Activated CD4-positive, alpha-beta memory T cell treated with anti-CD3 and anti-CD28 coated beads, Interleukin-2, amount 10 ng/mL, durations not matched to agents 7 days and 5 days (primary cell): ENCODE measurements around the gene UXS1. TPM values are rescaled to one million over a fixed set of nuclear protein-coding genes. Genes with fewer than 3 reads are reported as not detected.
"Not testable (repeated sequence)": the region's sequence is repeated elsewhere in the genome, so short reads cannot be mapped to it uniquely, and the experiment has no call there.

Source experiments
- CTCF ChIA-PET: fragments of 350-600 bp; sonication (Branson Sonifier 250); formaldehyde crosslinking; loops from one replicate; lab custom pipeline; 2021; ENCODE audit warnings: antibody characterized with exemption, inconsistent platforms; lab: Charles Lee
- POLR2A ChIA-PET: fragments of 350-600 bp; sonication (Branson Sonifier 250); formaldehyde crosslinking; loops from one replicate; lab custom pipeline; 2021; ENCODE audit warnings: antibody characterized with exemption; lab: Charles Lee
- DNase-seq: peaks from one replicate; pipeline ENCODE4 v3.0.0-alpha.2; 2020
- H3K27ac Mint-ChIP-seq: one replicate; pipeline ENCODE4 v1.8.0; 2021; ENCODE audit warnings: mild to moderate bottlenecking, mixed read lengths
- H3K27me3 Mint-ChIP-seq: one replicate; pipeline ENCODE4 v1.8.0; 2021; ENCODE audit warnings: mixed read lengths
- H3K36me3 Mint-ChIP-seq: one replicate; pipeline ENCODE4 v1.8.0; 2021; ENCODE audit warnings: low read depth, mixed read lengths
- H3K4me1 Mint-ChIP-seq: one replicate; pipeline ENCODE4 v1.8.0; 2021; ENCODE audit warnings: mixed read lengths
- H3K4me3 Mint-ChIP-seq: one replicate; pipeline ENCODE4 v1.8.0; 2021; ENCODE audit warnings: mild to moderate bottlenecking, mixed read lengths
- H3K9me3 Mint-ChIP-seq: one replicate; pipeline ENCODE4 v1.8.0; 2021; ENCODE audit warnings: mixed read lengths
- total RNA-seq, 2 experiments: library from RNA; stranded (reverse); gene quantifications; one replicate each; pipeline ENCODE4 v1.2.3, GENCODE V29; 2021

UXS1 gene
- 10 to 100 TPM; 74.4 to 74.6 TPM for total RNA-seq

GRCh38 chr2:106193977-106194778 lies at the start of gene UXS1:
UXS1 (minus strand) TSS chr2:106194301; CDS start chr2:106194241, 60 bp downstream.
- ChIA-PET CTCF (interaction anchor here (1.4 to 1.8 kb wide), 3 partner anchors 46 to 89 kb away, joined by 3 to 8 read pairs (median 5); no protein-coding TSS in a partner anchor), POLR2A (interaction anchor here (0.6 to 7.4 kb wide), 14 partner anchors 11 to 451 kb away, joined by 3 to 110 read pairs (median 6); no protein-coding TSS in a partner anchor)
- DNase-seq, result peak; percentile 98
- peaks cover 26% of the 10 kb centered on the region for H3K36me3 Mint-ChIP-seq
- H3K4me3 Mint-ChIP-seq, result peak within 1 kb of the TSS; percentile 91
- H3K9me3 Mint-ChIP-seq, result no peaks in the 10 kb centered on the region
- peaks cover 41% of the 10 kb centered on the region for H3K4me1 Mint-ChIP-seq
- no peaks in the 10 kb centered on the region for H3K27me3 Mint-ChIP-seq
- peak within 1 kb of the TSS; percentile 81 for H3K27ac Mint-ChIP-seq

GRCh38 chr2:106239491-106239890 lies 45.4 kb upstream of the UXS1 start:
- H3K4me3 Mint-ChIP-seq, POLR2A ChIA-PET, H3K4me1 Mint-ChIP-seq, DNase-seq, H3K36me3 Mint-ChIP-seq, H3K27ac Mint-ChIP-seq, CTCF ChIA-PET, H3K27me3 Mint-ChIP-seq: not testable (repeated sequence)
- peaks cover 17% of the 10 kb centered on the region for H3K9me3 Mint-ChIP-seq

- H3K27ac Mint-ChIP-seq, CTCF ChIA-PET, H3K4me3 Mint-ChIP-seq, H3K36me3 Mint-ChIP-seq, DNase-seq, H3K4me1 Mint-ChIP-seq, POLR2A ChIA-PET, H3K27me3 Mint-ChIP-seq: not testable (repeated sequence)
- H3K9me3 Mint-ChIP-seq, result peaks cover 26% of the 10 kb centered on the region
These were observed 41.3 kb upstream of the UXS1 start for GRCh38 chr2:106235392-106235791.

- peaks cover 12% of the 10 kb centered on the region for H3K27me3 Mint-ChIP-seq
- H3K9me3 Mint-ChIP-seq, result peaks cover 26% of the 10 kb centered on the region
- H3K4me1 Mint-ChIP-seq, result no peaks in the 10 kb centered on the region
- H3K36me3 Mint-ChIP-seq, result peaks cover 9% of the 10 kb centered on the region
- ChIA-PET CTCF (interaction anchor here (0.6 kb wide), 1 partner anchor 127 kb away, joined by 4 read pairs; no protein-coding TSS in a partner anchor), POLR2A (no interaction called here)
- no peak overlapping the region for H3K4me3 Mint-ChIP-seq
- no peak overlapping the region for H3K27ac Mint-ChIP-seq
- DNase-seq, result no peak
These were observed 39.2 kb upstream of the UXS1 start for GRCh38 chr2:106233350-106233706.

GRCh38 chr2:106232638-106233349 lies 38.7 kb upstream of the UXS1 start:
- peaks cover 26% of the 10 kb centered on the region for H3K9me3 Mint-ChIP-seq

GRCh38 chr2:106223347-106223746 lies 29.2 kb upstream of the UXS1 start:
- Mint-ChIP-seq H3K9me3 (no peaks in the 10 kb centered on the region), H3K27me3 (peaks cover 2% of the 10 kb centered on the region), H3K27ac (no peak overlapping the region), H3K4me1 (no peaks in the 10 kb centered on the region), H3K4me3 (no peak overlapping the region), H3K36me3 (no peaks in the 10 kb centered on the region)
- POLR2A ChIA-PET, result no interaction called here
- no peak for DNase-seq
- CTCF ChIA-PET, result no interaction called here

More at GRCh38 chr2:106232638-106233349, 38.7 kb upstream of the UXS1 start:
- CTCF ChIA-PET, result interaction anchor here (0.6 kb wide), 1 partner anchor 127 kb away, joined by 4 read pairs; no protein-coding TSS in a partner anchor
- Mint-ChIP-seq H3K4me1 (no peaks in the 10 kb centered on the region), H3K36me3 (peaks cover 9% of the 10 kb centered on the region), H3K4me3 (no peak overlapping the region), H3K27me3 (peaks cover 12% of the 10 kb centered on the region), H3K27ac (no peak overlapping the region)
- DNase-seq, result no peak
- POLR2A ChIA-PET, result no interaction called here

GRCh38 chr2:106222057-106222456 lies 28.0 kb upstream of the UXS1 start:
- POLR2A ChIA-PET, H3K27ac Mint-ChIP-seq, CTCF ChIA-PET, H3K4me3 Mint-ChIP-seq, DNase-seq, H3K27me3 Mint-ChIP-seq, H3K9me3 Mint-ChIP-seq, H3K4me1 Mint-ChIP-seq, H3K36me3 Mint-ChIP-seq: not testable (repeated sequence)

GRCh38 chr2:106219813-106220212 lies 25.7 kb upstream of the UXS1 start:
- Mint-ChIP-seq H3K36me3 (no peaks in the 10 kb centered on the region), H3K27me3 (peaks cover 7% of the 10 kb centered on the region), H3K27ac (no peak overlapping the region), H3K9me3 (no peaks in the 10 kb centered on the region), H3K4me1 (no peaks in the 10 kb centered on the region), H3K4me3 (no peak overlapping the region)
- no peak for DNase-seq
- POLR2A ChIA-PET, result no interaction called here
- CTCF ChIA-PET, result no interaction called here

GRCh38 chr2:106219157-106219556 lies 25.1 kb upstream of the UXS1 start:
- H3K27ac Mint-ChIP-seq, DNase-seq, H3K4me1 Mint-ChIP-seq, CTCF ChIA-PET, H3K4me3 Mint-ChIP-seq, POLR2A ChIA-PET, H3K36me3 Mint-ChIP-seq, H3K27me3 Mint-ChIP-seq, H3K9me3 Mint-ChIP-seq: not testable (repeated sequence)

- H3K36me3 Mint-ChIP-seq, result peaks cover 15% of the 10 kb centered on the region
- no peak overlapping the region for H3K4me3 Mint-ChIP-seq
- peaks cover 18% of the 10 kb centered on the region for H3K4me1 Mint-ChIP-seq
- H3K9me3 Mint-ChIP-seq, result peaks cover 20% of the 10 kb centered on the region
- POLR2A ChIA-PET, result interaction anchor here (2.2 kb wide), 1 partner anchor 49 kb away, joined by 5 read pairs; no protein-coding TSS in a partner anchor
- DNase-seq, result no peak
- CTCF ChIA-PET, result no interaction called here
- H3K27ac Mint-ChIP-seq, result no peak overlapping the region
- no peaks in the 10 kb centered on the region for H3K27me3 Mint-ChIP-seq
These were observed 14.8 kb upstream of the UXS1 start for GRCh38 chr2:106208874-106209273.

GRCh38 chr2:106208399-106208798 lies 14.3 kb upstream of the UXS1 start:
- H3K9me3 Mint-ChIP-seq, result peaks cover 20% of the 10 kb centered on the region
- POLR2A ChIA-PET, result interaction anchor here (2.2 kb wide), 1 partner anchor 49 kb away, joined by 5 read pairs; no protein-coding TSS in a partner anchor
- no peak for DNase-seq
- H3K4me1 Mint-ChIP-seq, result peaks cover 18% of the 10 kb centered on the region
- no peak overlapping the region for H3K27ac Mint-ChIP-seq
- H3K4me3 Mint-ChIP-seq, result no peak overlapping the region
- CTCF ChIA-PET, result no interaction called here
- H3K36me3 Mint-ChIP-seq, result peaks cover 15% of the 10 kb centered on the region
- H3K27me3 Mint-ChIP-seq, result no peaks in the 10 kb centered on the region

- H3K4me3 Mint-ChIP-seq, result no peak overlapping the region
- CTCF ChIA-PET, result no interaction called here
- DNase-seq, result no peak
These were observed 13.1 kb upstream of the UXS1 start for GRCh38 chr2:106207246-106207645.

GRCh38 chr2:106205488-106205887 lies 11.4 kb upstream of the UXS1 start:
- peaks cover 18% of the 10 kb centered on the region for H3K4me1 Mint-ChIP-seq
- H3K9me3 Mint-ChIP-seq, result peaks cover 20% of the 10 kb centered on the region
- H3K36me3 Mint-ChIP-seq, result peaks cover 15% of the 10 kb centered on the region
- DNase-seq, result peak; percentile 24
- H3K4me3 Mint-ChIP-seq, result no peak overlapping the region
- no peaks in the 10 kb centered on the region for H3K27me3 Mint-ChIP-seq
- ChIA-PET CTCF (no interaction called here), POLR2A (interaction anchor here (1.1 kb wide), 1 partner anchor 67 kb away, joined by 3 read pairs; no protein-coding TSS in a partner anchor)
- H3K27ac Mint-ChIP-seq, result peak overlapping the region; percentile 12

More at GRCh38 chr2:106207246-106207645, 13.1 kb upstream of the UXS1 start:
- POLR2A ChIA-PET, result no interaction called here
- no peaks in the 10 kb centered on the region for H3K27me3 Mint-ChIP-seq
- H3K36me3 Mint-ChIP-seq, result peaks cover 15% of the 10 kb centered on the region
- peaks cover 20% of the 10 kb centered on the region for H3K9me3 Mint-ChIP-seq
- peaks cover 18% of the 10 kb centered on the region for H3K4me1 Mint-ChIP-seq
- no peak overlapping the region for H3K27ac Mint-ChIP-seq
